Mucosa of gallbladder (tissue), 1 donor: Measurements from ENCODE around the gene OR4M1. TPM values are rescaled to one million over a fixed set of nuclear protein-coding genes. Genes with fewer than 3 reads are reported as not detected.
"Not testable (repeated sequence)": the region's sequence is repeated elsewhere in the genome, so short reads cannot be mapped to it uniquely, and the experiment has no call there.

ENCODE experiments used
- DNase-seq: peaks from one replicate; pipeline ENCODE4 v3.0.0-alpha.2; 2020; ENCODE audit warnings: low spot score
- total RNA-seq: library from RNA; stranded (reverse); gene quantifications from one replicate; pipeline ENCODE4 v1.2.1, GENCODE V29; 2021
- donor health status: DM: no; HTN: no; CAD: no.

OR4M1 gene
- total RNA-seq, 1 donor from 2014 or later: not detected

DNA sequence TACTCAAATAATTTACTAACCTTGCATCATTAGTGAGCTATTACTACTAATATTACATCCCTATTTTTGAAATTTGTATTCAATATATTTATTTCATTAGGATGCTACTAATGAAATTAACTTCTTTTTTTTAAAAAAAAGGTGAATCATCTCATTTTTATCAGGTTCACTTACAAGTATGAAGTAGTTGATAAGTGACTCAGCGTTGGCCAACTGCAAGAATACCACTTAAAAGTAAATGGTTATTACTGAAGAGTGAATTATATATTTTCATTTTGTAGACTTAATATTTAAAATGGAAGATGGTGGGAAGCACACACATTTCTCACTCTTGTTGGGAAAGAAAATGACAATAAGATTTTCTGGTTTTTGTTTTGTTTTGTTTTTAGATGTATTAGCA lies 49.9 kb downstream of the OR4M1 start:
- no peak for DNase-seq

GRCh38 chr14:19823765-19824164 lies 50.5 kb downstream of the OR4M1 start:
- no peak for DNase-seq

- DNase-seq: not testable (repeated sequence)
Measured at GRCh38 chr14:19827626-19828244, 54.4 kb downstream of the OR4M1 start.

- no peak for DNase-seq
Measured at GRCh38 chr14:19828314-19828713, 55.0 kb downstream of the OR4M1 start.

Other genes with a start within 250 kb of the OR4M1 start
- not detected for gene OR11H2, start 59.6 kb upstream of the OR4M1 start, total RNA-seq
- not detected for gene OR4Q3, start 29.9 kb upstream of the OR4M1 start, total RNA-seq
- not detected for gene OR4N2, start 30.3 kb downstream of the OR4M1 start, total RNA-seq
- gene OR4K2, start 101.6 kb downstream of the OR4M1 start, total RNA-seq: not detected
- not detected for gene OR4K5, start 147.1 kb downstream of the OR4M1 start, total RNA-seq
- not detected for gene OR4K1, start 157.4 kb downstream of the OR4M1 start, total RNA-seq
- gene OR4K15, start 202.1 kb downstream of the OR4M1 start, total RNA-seq: not detected
- gene OR4Q2, start 228.7 kb downstream of the OR4M1 start, total RNA-seq: not detected
- gene OR4K14, start 245.8 kb downstream of the OR4M1 start, total RNA-seq: not detected